Natural killer cell treated with Interleukin-12 subunit alpha and Interleukin-12 subunit beta and Interleukin-15 and Interleukin-18, amount 100 ng/mL, for 72 hours (primary cell): Measurements from ENCODE around the gene CARD8. TPM values are rescaled to one million over a fixed set of nuclear protein-coding genes. Genes with fewer than 3 reads are reported as not detected.
A peak's percentile ranks its signal among the peaks of the same experiment; 100 is the strongest.
"Not testable (repeated sequence)": the region's sequence is repeated elsewhere in the genome, so short reads cannot be mapped to it uniquely, and the experiment has no call there.

Source experiments
- ATAC-seq, 2 donors: fragments of 150-1000 bp; cut with Tn5 transposase in 1 of 2; sonication (Bioruptor Pico), chemical (Tn5 transposase) in 1 of 2; 2 replicates each; pipeline ENCODE4 v1.10.0; 2021
- DNase-seq: peaks from one replicate; pipeline ENCODE4 v3.0.0; 2022; ENCODE audit warnings: low spot score
- H3K27ac Mint-ChIP-seq, 2 donors: 1 replicate in 1 of 2; 2 replicates in 1 of 2; pipeline ENCODE4 v1.8.0; 2022; ENCODE audit warnings: mixed read lengths in 2 of 2, mild to moderate bottlenecking in 1 of 2, moderate library complexity in 1 of 2
- H3K27me3 Mint-ChIP-seq, 2 donors: 1 replicate in 1 of 2; 2 replicates in 1 of 2; pipeline ENCODE4 v1.8.0; 2022; ENCODE audit warnings: mixed read lengths in 2 of 2
- H3K36me3 Mint-ChIP-seq: one replicate; pipeline ENCODE4 v1.8.0; 2022; ENCODE audit warnings: mixed read lengths
- H3K4me1 Mint-ChIP-seq, 2 donors: 1 replicate in 1 of 2; 2 replicates in 1 of 2; pipeline ENCODE4 v1.8.0; 2022; ENCODE audit warnings: low read depth in 2 of 2, mixed read lengths in 2 of 2, mild to moderate bottlenecking in 1 of 2
- H3K4me3 Mint-ChIP-seq: one replicate; pipeline ENCODE4 v1.8.0; 2022; ENCODE audit warnings: mixed read lengths
- H3K9me3 Mint-ChIP-seq: 2 replicates; pipeline ENCODE4 v1.8.0; 2022; ENCODE audit warnings: mixed read lengths
- total RNA-seq, 2 donors: library from RNA; stranded (reverse); gene quantifications; one replicate each; pipeline ENCODE4 v1.2.3, GENCODE V29; 2022

The CARD8 gene, protein sequence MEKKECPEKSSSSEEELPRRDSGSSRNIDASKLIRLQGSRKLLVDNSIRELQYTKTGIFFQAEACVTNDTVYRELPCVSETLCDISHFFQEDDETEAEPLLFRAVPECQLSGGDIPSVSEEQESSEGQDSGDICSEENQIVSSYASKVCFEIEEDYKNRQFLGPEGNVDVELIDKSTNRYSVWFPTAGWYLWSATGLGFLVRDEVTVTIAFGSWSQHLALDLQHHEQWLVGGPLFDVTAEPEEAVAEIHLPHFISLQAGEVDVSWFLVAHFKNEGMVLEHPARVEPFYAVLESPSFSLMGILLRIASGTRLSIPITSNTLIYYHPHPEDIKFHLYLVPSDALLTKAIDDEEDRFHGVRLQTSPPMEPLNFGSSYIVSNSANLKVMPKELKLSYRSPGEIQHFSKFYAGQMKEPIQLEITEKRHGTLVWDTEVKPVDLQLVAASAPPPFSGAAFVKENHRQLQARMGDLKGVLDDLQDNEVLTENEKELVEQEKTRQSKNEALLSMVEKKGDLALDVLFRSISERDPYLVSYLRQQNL
- total RNA-seq: 100 to 1,000 TPM; 172 to 176 TPM

DNA sequence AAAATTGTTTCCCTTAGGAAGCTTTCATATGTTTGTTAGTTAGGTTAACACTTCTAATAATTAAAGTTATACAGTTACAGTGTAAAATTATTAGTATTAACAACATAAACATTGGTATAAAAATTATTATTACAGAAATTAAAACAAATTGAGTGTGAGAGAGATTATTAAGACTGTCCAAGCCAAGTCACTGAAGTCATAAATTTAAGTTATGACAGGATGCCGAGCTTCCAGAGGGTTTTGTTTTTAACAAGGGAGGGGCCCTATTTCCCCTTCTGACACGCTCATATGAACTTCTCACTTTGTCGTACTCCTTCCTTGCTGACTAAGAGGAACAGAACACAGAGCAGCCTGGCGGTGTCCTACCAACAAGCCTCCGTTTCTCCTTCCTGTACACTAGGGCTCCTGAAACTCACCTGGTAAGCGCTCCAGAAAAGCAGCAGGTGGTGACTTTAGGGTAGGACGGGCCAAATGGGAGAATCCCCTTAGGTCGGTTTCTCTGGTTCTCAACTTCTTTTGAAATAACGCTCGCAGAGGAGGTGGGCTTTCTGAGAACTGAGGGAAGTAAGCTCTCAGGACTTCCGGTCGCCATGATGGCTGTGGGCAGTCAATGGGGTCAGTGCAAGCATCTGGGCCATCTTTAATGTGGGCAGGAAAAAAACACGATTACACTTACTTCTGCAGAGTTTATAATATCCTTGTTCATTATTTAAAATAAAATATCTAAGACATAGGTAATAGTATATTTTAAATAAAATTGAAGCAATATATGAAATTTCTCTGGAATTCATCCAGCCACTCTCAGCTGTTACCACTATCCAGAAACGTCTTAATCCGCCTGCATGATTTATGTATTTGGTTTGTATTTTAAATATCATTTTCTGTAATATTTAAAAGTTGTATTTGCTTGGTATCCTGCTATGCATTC lies at the start of gene CARD8:
TSS of gene CARD8 (minus strand) at position 537 of the 928 bp plus-strand sequence. CDS start 14,892 bp downstream, outside the sequence.
- peaks cover 62 to 67% of the 10 kb centered on the region in 2 donors for H3K4me1 Mint-ChIP-seq

DNA sequence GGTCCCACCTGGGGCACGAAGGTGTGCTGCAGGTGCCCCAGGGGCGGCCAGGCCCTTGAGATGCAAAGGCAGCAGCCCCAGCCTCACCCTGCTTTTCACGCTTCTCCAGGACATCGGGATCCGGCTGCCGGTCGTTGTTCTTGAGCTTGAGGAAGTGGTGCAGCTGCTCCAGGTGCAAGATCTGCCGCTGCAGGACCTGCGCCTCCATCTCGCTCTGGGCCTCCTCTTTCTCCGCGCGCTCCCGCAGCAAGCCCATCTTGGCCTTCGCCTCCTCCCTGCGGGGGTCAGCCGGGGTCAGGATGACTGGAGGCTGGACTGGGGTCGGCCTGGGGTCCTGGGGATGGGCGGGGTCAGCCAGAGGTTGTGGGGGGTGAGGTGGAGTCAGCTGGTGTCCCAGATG lies 48.2 kb upstream of the CARD8 start:
- no peak overlapping the region for H3K27ac Mint-ChIP-seq
- no peak for DNase-seq
- no peaks in the 10 kb centered on the region for H3K9me3 Mint-ChIP-seq
- no peaks in the 10 kb centered on the region for H3K4me1 Mint-ChIP-seq
- peak in 1 of 2 donors; percentile 7 for ATAC-seq
- no peak overlapping the region for H3K4me3 Mint-ChIP-seq
- H3K36me3 Mint-ChIP-seq: no peaks in the 10 kb centered on the region
- H3K27me3 Mint-ChIP-seq: no peaks in the 10 kb centered on the region

More for the DNA sequence above, at the start of gene CARD8:
- Mint-ChIP-seq H3K9me3 (no peaks in the 10 kb centered on the region), H3K27ac (peak within 1 kb of the TSS; percentile 96 to 99), H3K4me3 (peak within 1 kb of the TSS; percentile 90), H3K36me3 (peaks cover 6% of the 10 kb centered on the region), H3K27me3 (no peaks in the 10 kb centered on the region)
- DNase-seq: peak; percentile 87
- peak; percentile 88 to 93 for ATAC-seq

DNA sequence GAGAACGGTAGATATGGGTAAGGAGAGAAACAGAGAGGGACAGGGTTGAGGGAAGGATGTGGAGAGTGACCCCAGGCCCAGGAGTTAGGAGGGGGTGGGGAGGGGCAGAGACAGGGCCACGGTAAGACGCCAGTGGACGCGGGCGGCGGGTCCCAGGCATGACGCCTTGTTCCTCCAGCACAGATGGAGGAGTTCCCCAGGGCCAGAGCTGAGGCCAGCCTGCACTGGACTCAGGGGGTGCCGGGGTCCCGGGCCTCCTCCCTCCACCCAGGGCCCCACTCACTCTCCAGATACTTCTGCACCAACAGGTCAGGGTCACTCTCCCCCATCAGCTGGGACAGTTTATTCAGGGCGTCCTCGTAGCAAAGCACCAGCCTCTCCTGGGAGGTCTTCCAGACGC lies 47.7 kb upstream of the CARD8 start:
- DNase-seq (no peak), ATAC-seq (peak in 1 of 2 donors; percentile 50)
- Mint-ChIP-seq H3K4me3 (no peak overlapping the region), H3K4me1 (no peaks in the 10 kb centered on the region), H3K36me3 (no peaks in the 10 kb centered on the region), H3K27me3 (no peaks in the 10 kb centered on the region), H3K27ac (no peak overlapping the region), H3K9me3 (no peaks in the 10 kb centered on the region)

DNA sequence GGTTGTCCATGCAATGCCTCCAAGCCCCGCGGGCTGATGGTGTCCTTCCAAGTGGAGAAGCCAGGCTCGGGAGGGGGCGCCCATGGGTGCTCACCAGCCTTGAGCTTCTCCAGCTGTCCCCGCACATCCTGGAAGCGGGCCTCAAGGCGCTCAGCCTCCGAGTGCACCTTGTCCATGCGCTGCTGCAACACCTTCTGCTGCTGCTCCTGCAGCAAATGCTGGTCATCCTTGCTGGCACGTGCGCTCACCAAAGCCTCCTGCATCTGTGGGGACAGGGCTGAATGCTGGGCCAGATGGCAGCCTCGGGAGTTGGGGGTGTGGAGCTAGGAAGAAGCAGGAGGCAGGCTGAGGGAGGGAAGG lies 46.9 kb upstream of the CARD8 start:
- DNase-seq: no peak
- no peak overlapping the region for H3K4me3 Mint-ChIP-seq
- no peak for ATAC-seq
- no peak overlapping the region for H3K27ac Mint-ChIP-seq
- H3K36me3 Mint-ChIP-seq: no peaks in the 10 kb centered on the region
- H3K4me1 Mint-ChIP-seq: no peaks in the 10 kb centered on the region
- H3K9me3 Mint-ChIP-seq: no peaks in the 10 kb centered on the region
- no peaks in the 10 kb centered on the region for H3K27me3 Mint-ChIP-seq

DNA sequence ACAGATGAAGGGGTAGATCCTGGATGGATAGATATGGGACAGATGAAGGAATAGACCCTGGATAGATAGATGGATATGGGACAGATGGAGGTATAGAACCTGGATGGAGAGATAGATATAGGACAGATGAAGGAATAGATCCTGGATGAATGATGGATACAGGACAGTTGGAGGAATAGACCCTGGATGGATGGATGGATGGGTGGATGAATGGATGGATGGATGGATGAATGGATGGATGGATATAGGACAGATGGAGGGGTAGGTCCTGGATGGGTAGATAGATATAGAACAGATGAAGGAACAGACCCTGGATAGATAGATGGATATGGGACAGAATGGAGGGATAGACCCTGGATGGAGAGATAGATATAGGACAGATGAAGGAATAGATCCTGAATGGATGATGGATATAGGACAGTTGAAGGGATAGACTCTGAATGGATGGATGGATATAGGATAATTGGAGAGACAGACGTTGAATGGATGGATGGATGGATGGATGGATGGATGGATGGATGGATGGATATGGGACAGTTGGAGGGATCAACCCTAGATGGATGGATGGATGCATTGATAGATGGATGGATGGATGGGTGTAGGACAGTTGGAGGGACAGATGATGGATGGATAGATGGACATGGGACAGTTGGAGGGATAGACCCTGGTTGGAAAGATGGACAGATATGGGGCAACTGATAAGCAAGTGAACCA lies 46.3 kb upstream of the CARD8 start:
- no peaks in the 10 kb centered on the region for H3K9me3 Mint-ChIP-seq
- DNase-seq: no peak
- no peaks in the 10 kb centered on the region for H3K27me3 Mint-ChIP-seq
- ATAC-seq: no peak
- no peak overlapping the region for H3K4me3 Mint-ChIP-seq
- no peak overlapping the region for H3K27ac Mint-ChIP-seq
- no peaks in the 10 kb centered on the region for H3K4me1 Mint-ChIP-seq
- H3K36me3 Mint-ChIP-seq: no peaks in the 10 kb centered on the region

DNA sequence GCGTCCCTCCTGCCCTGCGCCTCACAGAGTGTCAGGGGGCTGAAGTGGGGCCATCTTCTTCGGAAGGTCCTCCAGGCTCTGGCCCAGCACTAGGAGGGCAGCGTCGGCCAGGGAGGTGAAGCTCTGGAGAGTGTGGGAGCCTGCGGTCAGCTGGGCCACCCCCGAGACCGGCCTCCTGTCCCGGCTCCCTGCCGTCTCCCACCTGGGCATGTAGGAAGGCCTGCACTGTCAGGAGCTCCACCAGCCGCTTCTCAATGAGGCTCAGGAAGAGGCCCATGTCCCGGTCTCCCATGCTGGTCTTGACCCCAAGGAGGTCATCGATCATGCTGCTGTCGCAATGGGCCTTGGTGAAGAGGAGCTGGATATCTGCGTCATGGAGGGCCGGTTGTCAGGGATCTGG lies 42.3 kb upstream of the CARD8 start:
- H3K9me3 Mint-ChIP-seq: no peaks in the 10 kb centered on the region
- H3K27me3 Mint-ChIP-seq: no peaks in the 10 kb centered on the region
- ATAC-seq (peak in 1 of 2 donors; percentile 13), DNase-seq (no peak)
- no peaks in the 10 kb centered on the region for H3K4me1 Mint-ChIP-seq
- H3K27ac Mint-ChIP-seq: no peak overlapping the region
- no peaks in the 10 kb centered on the region for H3K36me3 Mint-ChIP-seq
- H3K4me3 Mint-ChIP-seq: no peak overlapping the region

DNA sequence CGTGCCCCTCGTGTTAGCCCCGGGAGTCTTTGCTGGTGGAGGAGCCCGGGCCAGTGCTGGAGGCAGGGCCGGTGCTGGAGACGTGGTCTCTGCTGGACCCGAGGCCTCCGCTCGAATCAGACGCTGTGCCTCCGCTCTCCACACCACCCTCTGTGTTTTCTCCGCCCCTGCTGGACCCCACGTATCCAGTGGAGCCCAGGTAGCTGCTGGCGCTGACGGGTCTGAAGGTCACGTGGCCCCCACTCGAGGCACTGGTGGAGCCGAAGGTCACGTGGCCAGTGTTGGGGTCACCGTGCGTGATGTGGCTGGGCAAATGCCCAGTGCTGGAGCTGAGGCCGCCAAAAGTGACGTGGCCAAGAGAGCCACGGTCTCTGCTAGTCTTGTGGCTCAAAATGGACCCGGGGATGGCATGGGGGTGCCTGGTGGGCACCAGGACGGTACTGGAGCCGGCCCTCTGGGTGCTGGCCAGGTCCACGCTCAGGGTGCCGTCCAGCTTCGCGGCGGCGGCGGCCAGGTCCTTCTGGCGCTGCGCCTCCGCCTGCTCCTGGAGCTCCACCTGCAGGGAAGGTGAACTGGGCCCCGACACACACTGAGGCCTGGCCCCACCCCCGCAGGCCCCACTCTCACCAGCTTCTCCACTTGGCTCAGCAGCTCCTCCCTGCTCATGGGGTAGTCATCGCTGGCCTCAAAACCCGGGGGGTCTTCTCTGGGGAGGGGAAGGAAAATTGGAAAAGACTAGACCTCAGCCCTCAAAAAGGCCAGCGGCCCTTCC lies 41.4 kb upstream of the CARD8 start:
- H3K27me3 Mint-ChIP-seq: no peaks in the 10 kb centered on the region
- H3K9me3 Mint-ChIP-seq: no peaks in the 10 kb centered on the region
- no peak overlapping the region for H3K4me3 Mint-ChIP-seq
- ATAC-seq (no peak), DNase-seq (no peak)
- H3K27ac Mint-ChIP-seq: no peak overlapping the region
- H3K4me1 Mint-ChIP-seq: no peaks in the 10 kb centered on the region
- H3K36me3 Mint-ChIP-seq: no peaks in the 10 kb centered on the region

DNA sequence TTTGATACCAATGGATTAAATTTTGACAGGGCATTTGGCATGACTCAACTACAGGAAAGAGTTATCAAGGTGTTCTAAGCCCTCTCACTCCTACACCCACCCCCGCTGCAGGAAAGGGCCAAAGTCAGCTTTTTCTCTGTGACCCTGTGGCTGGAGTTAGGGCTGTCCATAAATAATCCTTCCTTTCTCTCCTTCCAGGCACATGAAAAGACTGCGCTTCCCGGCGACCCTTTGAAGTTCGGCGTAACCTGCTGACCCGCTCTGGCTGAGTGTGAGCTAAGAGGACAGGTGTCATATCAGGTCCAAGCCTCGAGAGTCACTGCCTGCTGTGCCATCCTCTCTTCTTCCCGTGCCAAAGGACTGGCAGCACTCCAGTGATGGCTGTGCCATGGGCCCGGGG lies 39.7 kb upstream of the CARD8 start:
- no peaks in the 10 kb centered on the region for H3K27me3 Mint-ChIP-seq
- H3K4me1 Mint-ChIP-seq: peaks cover 0 to 5% of the 10 kb centered on the region in 2 donors
- ATAC-seq (no peak), DNase-seq (no peak)
- no peaks in the 10 kb centered on the region for H3K9me3 Mint-ChIP-seq
- no peak overlapping the region for H3K27ac Mint-ChIP-seq
- H3K36me3 Mint-ChIP-seq: no peaks in the 10 kb centered on the region
- no peak overlapping the region for H3K4me3 Mint-ChIP-seq

DNA sequence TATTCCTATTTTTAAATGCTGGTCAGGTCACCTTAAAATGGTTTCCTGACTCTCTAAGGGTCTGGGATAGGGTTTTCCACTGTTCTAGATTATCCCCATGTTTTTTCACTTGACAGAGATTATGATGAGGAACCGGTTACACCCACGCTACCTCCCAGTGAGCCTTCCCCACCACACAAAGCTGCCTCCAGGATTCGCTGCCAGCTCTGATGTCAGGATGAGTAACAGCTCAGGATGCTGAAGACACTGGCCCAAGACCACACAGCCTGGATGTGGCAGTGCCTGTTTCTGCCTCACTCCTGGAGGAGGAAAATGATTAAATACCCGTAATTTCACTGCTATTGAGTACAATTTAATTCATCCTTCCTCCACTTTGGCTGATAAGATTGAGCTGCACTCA lies 37.1 kb upstream of the CARD8 start:
- Mint-ChIP-seq H3K27ac (no peak overlapping the region), H3K9me3 (no peaks in the 10 kb centered on the region), H3K4me1 (peaks cover 0 to 5% of the 10 kb centered on the region in 2 donors), H3K27me3 (no peaks in the 10 kb centered on the region), H3K36me3 (no peaks in the 10 kb centered on the region), H3K4me3 (no peak overlapping the region)
- ATAC-seq: no peak
- no peak for DNase-seq

DNA sequence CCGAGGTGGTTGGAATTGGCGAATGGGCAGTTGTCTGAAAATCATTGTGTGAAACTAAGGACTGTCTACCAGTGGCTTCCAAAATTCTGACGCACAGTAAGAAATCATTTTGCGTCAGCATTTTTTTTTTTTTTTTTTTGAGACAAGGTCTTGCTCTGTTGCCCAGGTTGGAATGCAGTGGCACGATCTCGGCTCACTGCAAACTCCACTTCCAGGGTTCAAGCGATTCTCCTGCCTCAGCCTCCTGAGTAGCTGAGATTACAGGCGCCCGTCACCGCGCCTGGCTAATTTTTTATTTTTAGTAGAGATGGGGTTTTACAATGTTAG lies 35.7 kb upstream of the CARD8 start:
- H3K4me1 Mint-ChIP-seq, H3K27ac Mint-ChIP-seq: not testable (repeated sequence)
- peak overlapping the region; percentile 67 for H3K4me3 Mint-ChIP-seq

DNA sequence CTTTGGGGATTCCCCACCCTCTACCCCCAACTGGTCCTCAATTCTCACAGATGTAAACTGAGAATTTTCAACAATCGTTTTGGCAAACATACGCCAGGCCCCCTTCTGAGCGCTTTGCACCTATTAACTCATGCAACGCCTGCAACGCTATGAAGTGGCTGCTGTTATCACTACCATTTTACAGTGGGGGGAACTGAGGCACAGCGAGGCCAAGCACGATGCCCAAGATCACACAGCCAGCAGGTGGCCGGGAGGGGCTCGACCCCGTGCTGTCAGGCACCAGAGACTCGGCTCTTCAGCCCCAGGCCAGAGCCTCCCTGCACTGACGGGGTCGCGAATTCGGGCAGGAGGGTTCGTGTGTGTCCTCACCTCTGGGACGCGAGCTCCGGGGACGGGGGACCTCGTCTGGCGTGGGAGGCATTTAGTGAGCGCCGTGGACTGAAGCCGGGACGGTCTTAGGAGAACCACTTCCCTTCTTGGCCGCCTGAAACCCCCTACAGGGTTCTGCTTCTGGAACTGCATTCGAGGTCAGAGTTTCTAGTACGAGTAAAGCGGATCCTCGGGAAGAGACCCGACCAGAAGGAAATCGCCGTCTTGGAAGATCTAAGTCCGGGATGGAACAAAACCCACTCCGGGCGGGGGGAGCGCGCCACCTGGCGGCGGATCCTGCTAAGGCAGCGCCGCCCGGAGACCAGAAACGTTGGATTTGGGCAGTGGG lies 35.2 kb upstream of the CARD8 start:
- peak; percentile 57 to 58 for ATAC-seq
- peaks cover 5% of the 10 kb centered on the region for H3K36me3 Mint-ChIP-seq
- H3K27ac Mint-ChIP-seq: no peak overlapping the region
- H3K4me3 Mint-ChIP-seq: peak overlapping the region; percentile 67
- no peaks in the 10 kb centered on the region for H3K9me3 Mint-ChIP-seq
- H3K27me3 Mint-ChIP-seq: peaks cover 0 to 5% of the 10 kb centered on the region in 2 donors
- H3K4me1 Mint-ChIP-seq: peaks cover 0 to 5% of the 10 kb centered on the region in 2 donors
- DNase-seq: peak; percentile 72

More for the DNA sequence above, 35.7 kb upstream of the CARD8 start:
- DNase-seq, ATAC-seq, H3K36me3 Mint-ChIP-seq, H3K9me3 Mint-ChIP-seq, H3K27me3 Mint-ChIP-seq: not testable (repeated sequence)

DNA sequence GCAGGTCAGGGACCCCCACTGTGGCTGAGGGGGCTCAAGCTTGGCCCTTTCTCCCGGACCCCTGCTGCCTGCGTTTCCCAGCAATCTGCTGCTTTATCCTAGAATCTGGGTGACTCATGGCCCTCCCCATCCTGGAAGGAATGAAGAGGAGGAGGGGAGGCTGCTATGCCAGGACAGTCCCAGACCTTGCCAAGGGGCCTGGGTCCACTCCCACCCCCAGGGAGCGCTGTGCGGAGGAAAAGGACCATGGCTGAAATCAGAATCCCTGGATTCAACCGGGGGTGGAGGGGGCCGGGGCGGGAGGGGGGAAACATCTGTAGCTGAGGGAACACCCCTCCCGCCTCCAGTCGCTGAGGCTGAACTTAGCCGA lies 34.7 kb upstream of the CARD8 start:
- DNase-seq: no peak
- peaks cover 6% of the 10 kb centered on the region for H3K36me3 Mint-ChIP-seq
- no peak for ATAC-seq
- H3K27ac Mint-ChIP-seq: no peak overlapping the region
- peaks cover 0 to 10% of the 10 kb centered on the region in 2 donors for H3K27me3 Mint-ChIP-seq
- peaks cover 0 to 5% of the 10 kb centered on the region in 2 donors for H3K4me1 Mint-ChIP-seq
- H3K4me3 Mint-ChIP-seq: no peak overlapping the region
- no peaks in the 10 kb centered on the region for H3K9me3 Mint-ChIP-seq
